VCaP (cell line): ENCODE data around the gene CCDC50.

Experiments
- H3K27ac ChIP-seq: fragments of 450-650 bp; 2 replicates; pipeline ENCODE4 v1.5.1; 2017
- CTCF ChIP-seq: fragments of 450-650 bp; conservative IDR thresholded peaks from 2 replicates; pipeline ENCODE4 v1.5.1; 2017; ENCODE audit warnings: mild to moderate bottlenecking, moderate library complexity

Gene CCDC50

GRCh38 chr3:191369616-191370010 is 40.4 kb downstream of the CCDC50 start:
- H3K27ac ChIP-seq: no peak overlapping the region
- TF ChIP-seq CTCF: no peak

DNA sequence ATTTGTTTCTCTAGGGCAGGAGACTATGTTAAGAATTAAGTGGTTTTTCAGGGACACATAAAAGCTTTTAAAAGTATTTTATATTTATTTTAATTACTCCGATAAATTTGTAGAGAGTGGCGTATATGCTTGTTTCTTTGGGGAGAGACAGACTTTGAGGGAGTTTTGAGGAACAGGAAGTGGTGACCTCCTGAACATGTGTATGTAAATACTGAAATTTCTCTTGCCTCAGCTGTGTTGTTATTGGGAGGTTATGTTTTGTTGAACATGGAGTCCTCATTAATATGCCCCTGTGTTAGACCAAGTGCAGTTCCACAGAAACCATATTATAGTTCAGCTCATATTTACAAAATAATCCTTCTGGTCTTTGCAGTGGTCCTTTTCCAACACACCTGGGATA is 42.9 kb downstream of the CCDC50 start:
- H3K27ac ChIP-seq: no peak overlapping the region
- no peak for TF ChIP-seq CTCF

- TF ChIP-seq CTCF: no peak
- no peak overlapping the region for H3K27ac ChIP-seq
Measured at GRCh38 chr3:191373327-191373726, 44.1 kb downstream of the CCDC50 start.

DNA sequence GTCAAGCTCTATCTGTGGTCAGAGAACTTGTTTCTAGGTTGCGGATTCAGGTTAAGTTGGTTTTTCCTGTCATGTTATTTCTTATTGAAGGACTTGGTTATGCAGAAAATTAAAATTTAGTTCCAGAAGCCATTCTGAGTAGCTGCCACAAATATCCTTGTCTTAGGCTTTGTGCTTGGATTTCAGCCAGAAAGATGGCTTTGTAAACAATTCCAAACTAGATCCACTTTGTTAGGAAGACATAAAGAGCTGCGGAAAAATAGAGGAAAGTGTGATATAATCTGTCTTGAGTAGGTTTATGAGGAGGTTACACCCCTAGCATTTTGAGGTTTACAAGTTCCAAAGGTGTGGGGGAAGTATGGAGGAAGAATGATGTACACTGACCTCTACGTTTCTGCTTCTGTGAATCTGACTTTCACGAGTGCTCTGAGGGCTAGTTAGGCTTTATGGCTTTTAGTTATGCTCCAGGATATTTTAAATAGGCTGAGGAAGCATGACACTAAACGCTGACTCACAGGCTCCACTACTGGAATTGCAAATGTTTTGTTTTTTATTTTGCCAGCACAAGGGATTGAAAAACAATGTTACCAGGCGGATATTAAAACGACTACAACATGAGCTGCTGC is 47.4 kb downstream of the CCDC50 start:
- H3K27ac ChIP-seq: peak overlapping the region; percentile 38
- TF ChIP-seq CTCF: no peak

- TF ChIP-seq CTCF: no peak
- H3K27ac ChIP-seq: no peak overlapping the region
Measured at GRCh38 chr3:191378142-191378812, 49.1 kb downstream of the CCDC50 start.

DNA sequence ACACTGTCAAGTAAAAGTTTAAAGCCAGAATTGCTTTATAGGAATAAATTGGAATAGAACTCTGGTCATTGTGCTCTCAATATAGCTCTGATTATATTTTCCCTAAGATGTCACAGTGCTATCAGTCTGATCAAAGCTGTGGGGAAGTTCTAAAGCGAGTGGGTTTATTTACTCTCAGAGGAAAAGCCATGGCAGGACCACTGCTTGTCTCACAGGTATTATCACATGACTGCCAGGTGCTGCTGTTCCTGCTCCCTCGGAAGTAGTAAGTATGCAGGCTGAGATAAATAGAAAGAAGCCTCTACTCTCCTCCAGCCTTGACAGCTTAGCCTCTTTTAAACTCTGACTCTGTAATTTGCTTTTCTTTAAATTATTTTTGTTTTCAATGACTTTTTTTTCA is 50.3 kb downstream of the CCDC50 start:
- no peak overlapping the region for H3K27ac ChIP-seq
- no peak for TF ChIP-seq CTCF

- no peak overlapping the region for H3K27ac ChIP-seq
- no peak for TF ChIP-seq CTCF
Measured at GRCh38 chr3:191380001-191380400, 50.8 kb downstream of the CCDC50 start.
